GM21423 (cell line): ENCODE data around the gene NDUFAF4.

ENCODE experiments used
- ATAC-seq: cut with Tn5 transposase; IDR thresholded peaks from one replicate; pipeline ENCODE4 v1.9.1; 2021; ENCODE audit warnings: mild to moderate bottlenecking, moderate library complexity; ENCODE audit not compliant: unreplicated experiment

The NDUFAF4 gene

GRCh38 chr6:96899451-96899998 is 1.8 kb upstream of the NDUFAF4 start:
- ATAC-seq = no peak

- no peak for ATAC-seq
Measured at GRCh38 chr6:96899019-96899418, 1.3 kb upstream of the NDUFAF4 start.

- no peak for ATAC-seq
Measured at GRCh38 chr6:96898241-96898851, 655 bp upstream of the NDUFAF4 start.

GRCh38 chr6:96889146-96889545 is 8.5 kb downstream of the NDUFAF4 start:
- no peak for ATAC-seq

GRCh38 chr6:96888745-96889144 is 8.9 kb downstream of the NDUFAF4 start:
- ATAC-seq = no peak

- no peak for ATAC-seq
Measured at GRCh38 chr6:96886519-96886918, 11.2 kb downstream of the NDUFAF4 start.

GRCh38 chr6:96885187-96885631 is 12.5 kb downstream of the NDUFAF4 start:
- ATAC-seq = peak; percentile 98

GRCh38 chr6:96878143-96878542 is 19.5 kb downstream of the NDUFAF4 start:
- ATAC-seq = no peak

GRCh38 chr6:96876886-96877545 is 20.7 kb downstream of the NDUFAF4 start:
- ATAC-seq = no peak

GRCh38 chr6:96872976-96873375 is 24.7 kb downstream of the NDUFAF4 start:
- no peak for ATAC-seq

GRCh38 chr6:96865055-96865405 is 32.7 kb downstream of the NDUFAF4 start:
- ATAC-seq = no peak

- no peak for ATAC-seq
Measured at GRCh38 chr6:96864216-96865054, 33.3 kb downstream of the NDUFAF4 start.

GRCh38 chr6:96862560-96862959 is 35.1 kb downstream of the NDUFAF4 start:
- ATAC-seq = peak; percentile 53

- no peak for ATAC-seq
Measured at GRCh38 chr6:96861588-96861987, 36.1 kb downstream of the NDUFAF4 start.

- ATAC-seq = no peak
Measured at GRCh38 chr6:96856856-96857255, 40.8 kb downstream of the NDUFAF4 start.

GRCh38 chr6:96853083-96853482 is 44.6 kb downstream of the NDUFAF4 start:
- no peak for ATAC-seq

- ATAC-seq = no peak
Measured at GRCh38 chr6:96852605-96853004, 45.1 kb downstream of the NDUFAF4 start.

GRCh38 chr6:96851858-96852257 is 45.8 kb downstream of the NDUFAF4 start:
- no peak for ATAC-seq

- ATAC-seq = no peak
Measured at GRCh38 chr6:96849615-96850014, 48.1 kb downstream of the NDUFAF4 start.

GRCh38 chr6:96844530-96844929 is 53.2 kb downstream of the NDUFAF4 start:
- peak; percentile 87 for ATAC-seq

GRCh38 chr6:96841345-96841744 is 56.3 kb downstream of the NDUFAF4 start:
- ATAC-seq = no peak
